Measurements from ENCODE around the gene FCN2. TPM values are rescaled to one million over a fixed set of nuclear protein-coding genes. Genes with fewer than 3 reads are reported as not detected.

Gene FCN2
- total RNA-seq, 4 donors from 2014 or later = not detected

DNA sequence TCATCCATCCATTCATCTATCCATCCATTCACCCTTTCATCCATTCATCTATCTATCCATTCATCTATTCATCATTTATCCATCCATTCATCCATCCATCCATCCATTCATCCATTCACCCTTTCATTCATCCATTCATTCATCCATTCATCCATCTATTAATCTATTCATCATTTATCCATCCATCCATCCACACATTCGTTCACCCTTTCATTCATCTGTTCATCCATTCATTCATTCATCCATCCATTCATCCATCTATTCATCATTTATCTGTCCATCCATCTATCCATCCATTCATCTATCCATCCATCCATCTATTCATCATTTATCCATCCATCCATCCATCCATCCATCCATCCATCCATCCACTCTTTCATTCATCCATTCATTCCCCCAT lies 33.9 kb upstream of the FCN2 start:
- WGBS, 2 donors = 65 to 80% methylated on average over 1 of the region's 1 CpG

GRCh38 chr9:134847138-134847537 lies 33.5 kb upstream of the FCN2 start:
- Histone ChIP-seq H3K27ac (no peak overlapping the region), H3K4me3 (no peak overlapping the region), H3K4me1 (no peaks in the 10 kb centered on the region), H3K9me3 (peaks cover 0 to 13% (median 10%) of the 10 kb centered on the region in 3 donors), H3K36me3 (peaks cover 0 to 21% (median 0%) of the 10 kb centered on the region in 3 donors), H3K27me3 (no peaks in the 10 kb centered on the region)
- intact Hi-C loops (cut with DNase I) = no loop called here
- 53 to 79% methylated on average over 1 to 3 of the region's 3 CpGs for WGBS, 2 donors
- no peak for DNase-seq
- no peak for TF ChIP-seq CTCF (IDR thresholded peaks at IDR 0.05)
- TF ChIP-seq POLR2A (IDR thresholded peaks at IDR 0.05) = no peak

More for the DNA sequence above, 33.9 kb upstream of the FCN2 start:
- Histone ChIP-seq H3K9me3 (peaks cover 0 to 13% (median 10%) of the 10 kb centered on the region in 3 donors), H3K27me3 (no peaks in the 10 kb centered on the region), H3K4me1 (no peaks in the 10 kb centered on the region), H3K36me3 (peaks cover 0 to 25% (median 0%) of the 10 kb centered on the region in 3 donors), H3K27ac (no peak overlapping the region), H3K4me3 (no peak overlapping the region)
- intact Hi-C loops (cut with DNase I) = no loop called here
- TF ChIP-seq CTCF (IDR thresholded peaks at IDR 0.05) (no peak), POLR2A (IDR thresholded peaks at IDR 0.05) (no peak)
- DNase-seq = no peak

GRCh38 chr9:134847752-134848432 lies 32.7 kb upstream of the FCN2 start:
- intact Hi-C loops (cut with DNase I) = no loop called here
- no peak for TF ChIP-seq CTCF (IDR thresholded peaks at IDR 0.05)
- TF ChIP-seq POLR2A (IDR thresholded peaks at IDR 0.05) = no peak
- no peak overlapping the region for H3K27ac ChIP-seq
- H3K9me3 ChIP-seq = peaks cover 0 to 13% (median 10%) of the 10 kb centered on the region in 3 donors
- H3K27me3 ChIP-seq = no peaks in the 10 kb centered on the region
- no peaks in the 10 kb centered on the region for H3K4me1 ChIP-seq
- DNase-seq = no peak
- peaks cover 0 to 13% (median 0%) of the 10 kb centered on the region in 3 donors for H3K36me3 ChIP-seq
- 52 to 72% methylated on average over 8 to 12 of the region's 16 CpGs for WGBS, 2 donors
- H3K4me3 ChIP-seq = no peak overlapping the region

GRCh38 chr9:134848504-134848903 lies 32.1 kb upstream of the FCN2 start:
- DNase-seq = no peak
- Histone ChIP-seq H3K4me3 (no peak overlapping the region), H3K36me3 (peaks cover 0 to 8% (median 0%) of the 10 kb centered on the region in 3 donors), H3K27ac (no peak overlapping the region), H3K9me3 (peaks cover 0 to 13% (median 10%) of the 10 kb centered on the region in 3 donors), H3K27me3 (no peaks in the 10 kb centered on the region), H3K4me1 (no peaks in the 10 kb centered on the region)
- TF ChIP-seq POLR2A (IDR thresholded peaks at IDR 0.05) (no peak), CTCF (IDR thresholded peaks at IDR 0.05) (no peak)
- 80 to 100% methylated on average over 1 to 2 of the region's 10 CpGs for WGBS, 2 donors
- intact Hi-C loops (cut with DNase I) = no loop called here

DNA sequence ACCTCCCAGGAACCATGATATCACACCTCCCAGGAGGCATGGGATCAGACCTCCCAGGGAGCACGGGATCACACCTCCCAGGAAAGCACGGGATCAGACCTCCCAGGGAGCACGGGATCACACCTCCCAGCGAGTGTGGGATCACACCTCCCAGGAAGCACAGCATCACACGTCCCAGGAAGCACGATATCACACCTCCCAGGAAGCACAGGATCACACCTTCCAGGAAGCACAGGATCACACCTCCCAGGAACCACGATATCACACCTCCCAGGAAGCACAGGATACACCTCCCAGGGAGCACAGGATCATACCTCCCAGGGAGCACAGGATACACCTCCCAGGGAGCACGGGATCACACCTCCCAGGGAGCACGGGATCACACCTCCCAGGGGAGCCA lies 30.0 kb upstream of the FCN2 start:
- no peak overlapping the region for H3K4me3 ChIP-seq
- H3K36me3 ChIP-seq = no peaks in the 10 kb centered on the region
- TF ChIP-seq CTCF (IDR thresholded peaks at IDR 0.05) (no peak), POLR2A (IDR thresholded peaks at IDR 0.05) (no peak)
- 85% methylated on average over 4 of the region's 9 CpGs; no CpG with 5 or more reads in 1 of the 2 donors for WGBS, 2 donors
- no peak overlapping the region for H3K27ac ChIP-seq
- peaks cover 0 to 19% (median 0%) of the 10 kb centered on the region in 4 donors for H3K27me3 ChIP-seq
- peaks cover 0 to 13% (median 10%) of the 10 kb centered on the region in 3 donors for H3K9me3 ChIP-seq
- no peak for DNase-seq
- intact Hi-C loops (cut with DNase I) = no loop called here
- H3K4me1 ChIP-seq = no peaks in the 10 kb centered on the region

Data from esophagus squamous epithelium (tissue), 5 donors.